ENCODE data around the gene PCGF2. TPM values are rescaled to one million over a fixed set of nuclear protein-coding genes. Genes with fewer than 3 reads are reported as not detected.
A peak's percentile ranks its signal among the peaks of the same experiment; 100 is the strongest.

PCGF2 gene
- total and polyA plus RNA-seq, 2 of the 8 experiments (the other 6 are each of a cell fraction or from before 2014, with no cell fraction given) = 42.1 to 93.3 TPM

- Histone ChIP-seq H3K56ac (replicated peaks; ENCODE audit: insufficient read length, low read depth, low read length) (no peak overlapping the region), H3K23ac (ENCODE audit: insufficient read length) (no peak overlapping the region), H3K27me3 (replicated peaks in 1 of 4; ENCODE audit: control insufficient read depth in 3 of 4, extremely low read depth in 1 of 4, insufficient read depth in 3 of 4, low read length in 3 of 4) (peaks cover 0 to 20% (median 9%) of the 10 kb centered on the region in 4 experiments; a peak in 6 of 7 replicates), H4K8ac (ENCODE audit: extremely low read depth, insufficient read depth, low read length) (no peak overlapping the region; the same call in 1 of the 2 replicates), H3K4me2 (ENCODE audit: insufficient read depth in 1 of 2, low read depth in 2 of 2, low read length in 2 of 2) (no peak overlapping the region), H3K14ac (ENCODE audit: insufficient read length) (no peak overlapping the region), H3K9me3 (ENCODE audit: insufficient read depth in 2 of 2, low read depth in 1 of 2, low read length in 1 of 2) (no peaks in the 10 kb centered on the region), H3K4ac (replicated peaks; ENCODE audit: insufficient read length, low read depth, low read length) (no peak overlapping the region), H2AFZ (ENCODE audit: low read length) (no peak overlapping the region), H3K9ac (replicated peaks in 1 of 4; ENCODE audit: extremely low read depth in 1 of 4, low read depth in 3 of 4, low read length in 3 of 4) (no peak overlapping the region), H3K4me3 (ENCODE audit: extremely low read depth in 1 of 4, insufficient read depth in 2 of 4, low read depth in 3 of 4, low read length in 4 of 4) (no peak overlapping the region), H3K79me2 (ENCODE audit: control insufficient read depth in 1 of 2, insufficient read depth in 2 of 2, low read length in 2 of 2) (no peaks in the 10 kb centered on the region), H4K20me1 (replicated peaks in 1 of 2; ENCODE audit: control insufficient read depth in 1 of 2, insufficient read depth in 2 of 2, low read length in 2 of 2) (peaks cover 0 to 5% of the 10 kb centered on the region in 2 experiments), H2BK120ac (replicated peaks; ENCODE audit: low read depth, low read length) (no peak overlapping the region), H4K5ac (ENCODE audit: insufficient read length, low read depth, low read length) (no peak overlapping the region), H3K27ac (ENCODE audit: low read depth, low read length) (no peak overlapping the region), H4K91ac (replicated peaks; ENCODE audit: insufficient read length, low read length) (no peak overlapping the region), H3K4me1 (replicated peaks in 1 of 4; ENCODE audit: control insufficient read depth in 3 of 4, insufficient read depth in 4 of 4, low read length in 3 of 4) (peaks cover 8 to 30% (median 21%) of the 10 kb centered on the region in 4 experiments), H2AK5ac (ENCODE audit: low read depth, low read length) (no peak overlapping the region), H3K18ac (ENCODE audit: extremely low read depth, low read length) (no peak overlapping the region), H2BK12ac (ENCODE audit: low read depth, low read length) (peak overlapping the region; percentile 60; the same call in 1 of the 2 replicates), H2BK15ac (ENCODE audit: low read length) (no peak overlapping the region), H2BK5ac (ENCODE audit: low read depth, low read length) (no peak overlapping the region), H3K23me2 (ENCODE audit: low read depth, low read length) (no peaks in the 10 kb centered on the region), H3K36me3 (ENCODE audit: control insufficient read depth in 2 of 4, insufficient read depth in 4 of 4, low read length in 3 of 4) (no peaks in the 10 kb centered on the region), H2BK20ac (ENCODE audit: low read length) (no peak overlapping the region), H3K79me1 (ENCODE audit: low read depth, low read length) (no peaks in the 10 kb centered on the region)
- CTCF ChIA-PET (ENCODE audit: partially characterized antibody) = interaction anchor here (1.0 kb wide), 1 partner anchor 23 kb away, joined by 3 read pairs; no protein-coding TSS in a partner anchor
- no peak for FAIRE-seq
- DNase-seq (ENCODE audit: low read depth in 1 of 2, low spot score in 2 of 2) = no peak
- no peak for TF ChIP-seq SIN3A (conservative IDR thresholded peaks at IDR 0.05 in 1 of 2, IDR thresholded peaks at IDR 0.05 in 1 of 2; ENCODE audit: low read depth in 1 of 2, low read length in 2 of 2)
- no peak for TF ChIP-seq SP1 (IDR thresholded peaks at IDR 0.05; ENCODE audit: low read depth, low read length)
- TF ChIP-seq NRF1 (IDR thresholded peaks at IDR 0.05; ENCODE audit: low read depth, low read length) = no peak
- TF ChIP-seq HDAC6 (IDR thresholded peaks at IDR 0.05; ENCODE audit: low read depth, low read length) = no peak
- TF ChIP-seq CREB1 (IDR thresholded peaks at IDR 0.05) = no peak
- no peak for TF ChIP-seq CTBP2 (IDR thresholded peaks at IDR 0.05; ENCODE audit: borderline replicate concordance, insufficient read depth, insufficient read length, low read length)
- TF ChIP-seq SP4 (IDR thresholded peaks at IDR 0.05; ENCODE audit: low read length) = no peak
- TF ChIP-seq BCL11A (IDR thresholded peaks at IDR 0.05; ENCODE audit: low read depth in 2 of 2, low read length in 2 of 2) = no peak
- TF ChIP-seq RBBP5 (IDR thresholded peaks at IDR 0.05; ENCODE audit: borderline replicate concordance, low read depth, low read length) = no peak
- TF ChIP-seq BACH1 (IDR thresholded peaks at IDR 0.05; ENCODE audit: low read length) = no peak
- TF ChIP-seq MAX (IDR thresholded peaks at IDR 0.05) = no peak
- no peak for TF ChIP-seq MAFK (IDR thresholded peaks at IDR 0.05; ENCODE audit: low read depth, low read length)
- no peak for TF ChIP-seq EGR1 (IDR thresholded peaks at IDR 0.05; ENCODE audit: borderline replicate concordance, low read depth, low read length)
- no peak for TF ChIP-seq SRF (IDR thresholded peaks at IDR 0.05; ENCODE audit: low read depth, low read length)
- no peak for TF ChIP-seq RFX5 (IDR thresholded peaks at IDR 0.05; ENCODE audit: borderline replicate concordance, low read depth, low read length)
- 84% methylated on average over 9 of the region's 10 CpGs; no CpG with 5 or more reads in 1 of the 2 experiments for whole genome bisulfite sequencing, 2 experiments (ENCODE audit: extremely low coverage in 1 of 2, insufficient coverage in 1 of 2, insufficient read length in 1 of 2, insufficient replicate concordance in 2 of 2, low coverage in 1 of 2, low lambda C conversion rate in 2 of 2, missing lambda C conversion rate in 1 of 2)
- POLR2A ChIA-PET (ENCODE audit: partially characterized antibody) = interaction anchor here (1.0 kb wide), 1 partner anchor 142 kb away, joined by 3 read pairs; no protein-coding TSS in a partner anchor
Observed at GRCh38 chr17:38712593-38712992, 35.5 kb downstream of the PCGF2 start.
